ENCODE measurements around the gene ACOT7.

ACOT7 gene

DNA sequence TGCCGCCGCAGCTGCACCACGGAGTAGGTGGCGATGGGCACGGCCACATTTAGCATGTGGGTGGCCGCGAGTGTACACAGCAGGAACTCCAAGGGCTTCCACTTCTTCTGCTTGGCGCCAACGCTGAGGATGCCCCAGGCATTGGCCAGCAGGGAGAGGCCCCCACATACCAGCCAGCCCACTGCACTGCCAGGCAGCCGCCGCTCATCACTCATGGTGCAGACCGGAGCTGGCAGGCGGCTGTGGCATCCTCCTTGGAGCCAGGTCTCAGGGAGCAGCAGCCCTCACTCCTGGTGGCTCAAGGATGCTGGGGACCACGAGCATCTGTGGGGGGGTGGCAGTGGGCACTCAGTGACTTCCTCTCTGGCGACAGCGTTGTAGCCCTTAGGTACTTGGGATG lies 138.9 kb downstream of the ACOT7 start:
- TF ChIP-seq, protein P1, sequence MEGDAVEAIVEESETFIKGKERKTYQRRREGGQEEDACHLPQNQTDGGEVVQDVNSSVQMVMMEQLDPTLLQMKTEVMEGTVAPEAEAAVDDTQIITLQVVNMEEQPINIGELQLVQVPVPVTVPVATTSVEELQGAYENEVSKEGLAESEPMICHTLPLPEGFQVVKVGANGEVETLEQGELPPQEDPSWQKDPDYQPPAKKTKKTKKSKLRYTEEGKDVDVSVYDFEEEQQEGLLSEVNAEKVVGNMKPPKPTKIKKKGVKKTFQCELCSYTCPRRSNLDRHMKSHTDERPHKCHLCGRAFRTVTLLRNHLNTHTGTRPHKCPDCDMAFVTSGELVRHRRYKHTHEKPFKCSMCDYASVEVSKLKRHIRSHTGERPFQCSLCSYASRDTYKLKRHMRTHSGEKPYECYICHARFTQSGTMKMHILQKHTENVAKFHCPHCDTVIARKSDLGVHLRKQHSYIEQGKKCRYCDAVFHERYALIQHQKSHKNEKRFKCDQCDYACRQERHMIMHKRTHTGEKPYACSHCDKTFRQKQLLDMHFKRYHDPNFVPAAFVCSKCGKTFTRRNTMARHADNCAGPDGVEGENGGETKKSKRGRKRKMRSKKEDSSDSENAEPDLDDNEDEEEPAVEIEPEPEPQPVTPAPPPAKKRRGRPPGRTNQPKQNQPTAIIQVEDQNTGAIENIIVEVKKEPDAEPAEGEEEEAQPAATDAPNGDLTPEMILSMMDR (IDR thresholded peaks at IDR 0.05; ENCODE audit: low read depth, low read length) = no peak
- DNase-seq (ENCODE audit: extremely low read depth, low read depth) = no peak

DNA sequence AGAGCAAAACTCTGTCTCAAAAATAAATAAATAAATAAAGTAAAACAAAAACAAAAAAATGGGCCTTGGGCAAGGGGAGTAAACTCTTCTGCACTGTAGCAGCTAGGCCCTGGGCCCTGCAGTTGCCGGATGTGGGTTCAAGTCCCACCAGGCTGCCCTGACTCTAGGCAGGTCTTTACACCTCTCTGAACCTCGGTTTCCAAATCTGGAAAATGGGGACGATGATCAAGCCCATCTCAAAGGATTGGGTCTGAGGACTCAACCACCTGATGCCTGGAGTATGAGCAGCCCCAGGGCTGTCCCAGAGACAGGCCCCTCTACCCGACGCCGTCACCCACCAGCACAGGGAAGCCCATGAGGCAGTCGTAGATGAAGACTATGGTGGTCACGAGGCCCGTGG lies 140.2 kb downstream of the ACOT7 start:
- TF ChIP-seq, protein P1 (IDR thresholded peaks at IDR 0.05; ENCODE audit: low read depth, low read length) = no peak
- DNase-seq (ENCODE audit: extremely low read depth, low read depth) = no peak

DNA sequence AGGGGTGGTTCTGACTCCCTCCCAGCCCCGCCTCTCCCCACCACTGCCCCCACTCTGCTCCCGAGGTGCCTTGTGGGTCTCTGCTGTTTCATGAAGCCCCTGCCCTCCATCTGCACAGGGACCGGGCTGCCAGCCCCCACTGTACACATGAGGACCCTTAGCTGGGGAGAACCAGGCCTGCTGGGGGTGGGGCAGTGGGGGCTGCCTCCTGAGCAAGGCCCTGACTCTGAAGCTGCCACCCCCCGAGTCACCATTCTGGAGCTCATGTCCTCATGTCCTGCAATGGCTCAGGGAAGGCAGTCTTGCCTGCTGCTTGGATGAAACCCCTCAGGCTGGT lies 141.2 kb downstream of the ACOT7 start:
- TF ChIP-seq, protein P1 (IDR thresholded peaks at IDR 0.05; ENCODE audit: low read depth, low read length) = no peak
- no peak for DNase-seq (ENCODE audit: extremely low read depth, low read depth)

DNA sequence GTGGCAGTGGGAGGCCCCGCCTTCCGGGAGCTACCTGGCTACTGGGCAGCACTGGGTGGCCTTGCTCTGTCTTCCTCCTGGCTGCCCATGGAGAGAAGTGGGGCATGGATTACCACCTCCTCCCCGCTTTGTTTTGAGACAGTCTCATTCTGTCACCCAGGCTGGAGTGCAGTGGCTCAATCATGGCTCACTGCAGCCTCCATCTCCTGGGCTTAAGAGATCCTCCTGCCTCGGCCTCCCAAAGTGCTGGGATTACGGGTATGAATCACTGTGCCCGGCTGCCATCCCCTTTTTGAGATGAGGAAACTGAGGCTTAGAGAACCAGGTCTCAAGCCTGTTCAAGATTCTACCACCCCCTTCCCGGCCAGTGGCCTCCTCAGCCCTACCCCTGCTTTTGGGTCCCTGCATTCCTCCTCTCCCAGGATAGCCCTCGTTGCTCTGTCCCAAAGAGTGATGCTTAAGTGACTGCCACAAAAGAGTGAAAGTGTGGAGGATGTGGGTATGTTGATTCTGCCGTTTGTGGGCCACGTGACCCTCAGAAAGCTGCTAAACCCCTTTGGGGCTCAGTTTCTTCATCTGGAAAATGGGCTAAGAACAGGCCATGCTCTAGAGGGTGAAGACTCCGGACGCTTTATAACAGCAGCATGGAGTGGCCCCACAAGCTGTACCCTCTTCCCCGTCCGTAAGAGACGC lies 141.7 kb downstream of the ACOT7 start:
- no peak for DNase-seq (ENCODE audit: extremely low read depth, low read depth)
- TF ChIP-seq, protein P1 (IDR thresholded peaks at IDR 0.05; ENCODE audit: low read depth, low read length) = no peak

DNA sequence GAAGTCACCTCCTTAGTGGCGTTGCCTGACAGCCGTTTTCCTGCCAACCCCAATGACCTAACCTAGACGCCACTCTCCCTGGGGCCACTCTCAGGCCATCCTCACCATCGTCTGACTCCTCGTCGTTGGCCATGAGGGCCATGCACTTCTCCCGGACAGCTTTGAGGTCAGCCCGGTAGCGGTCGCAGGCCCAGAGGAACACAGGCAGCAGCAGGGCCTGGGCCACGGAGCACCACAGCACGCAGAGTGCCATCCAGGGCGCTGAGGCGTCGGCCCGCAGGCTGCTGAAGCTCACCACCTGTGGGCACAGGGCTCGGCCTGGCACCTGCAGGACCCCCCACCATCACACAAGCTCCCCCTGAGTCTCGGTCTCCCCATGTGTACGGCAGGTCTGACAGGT lies 142.3 kb downstream of the ACOT7 start:
- TF ChIP-seq, protein P1 (IDR thresholded peaks at IDR 0.05; ENCODE audit: low read depth, low read length) = no peak
- DNase-seq (ENCODE audit: extremely low read depth, low read depth) = no peak

DNA sequence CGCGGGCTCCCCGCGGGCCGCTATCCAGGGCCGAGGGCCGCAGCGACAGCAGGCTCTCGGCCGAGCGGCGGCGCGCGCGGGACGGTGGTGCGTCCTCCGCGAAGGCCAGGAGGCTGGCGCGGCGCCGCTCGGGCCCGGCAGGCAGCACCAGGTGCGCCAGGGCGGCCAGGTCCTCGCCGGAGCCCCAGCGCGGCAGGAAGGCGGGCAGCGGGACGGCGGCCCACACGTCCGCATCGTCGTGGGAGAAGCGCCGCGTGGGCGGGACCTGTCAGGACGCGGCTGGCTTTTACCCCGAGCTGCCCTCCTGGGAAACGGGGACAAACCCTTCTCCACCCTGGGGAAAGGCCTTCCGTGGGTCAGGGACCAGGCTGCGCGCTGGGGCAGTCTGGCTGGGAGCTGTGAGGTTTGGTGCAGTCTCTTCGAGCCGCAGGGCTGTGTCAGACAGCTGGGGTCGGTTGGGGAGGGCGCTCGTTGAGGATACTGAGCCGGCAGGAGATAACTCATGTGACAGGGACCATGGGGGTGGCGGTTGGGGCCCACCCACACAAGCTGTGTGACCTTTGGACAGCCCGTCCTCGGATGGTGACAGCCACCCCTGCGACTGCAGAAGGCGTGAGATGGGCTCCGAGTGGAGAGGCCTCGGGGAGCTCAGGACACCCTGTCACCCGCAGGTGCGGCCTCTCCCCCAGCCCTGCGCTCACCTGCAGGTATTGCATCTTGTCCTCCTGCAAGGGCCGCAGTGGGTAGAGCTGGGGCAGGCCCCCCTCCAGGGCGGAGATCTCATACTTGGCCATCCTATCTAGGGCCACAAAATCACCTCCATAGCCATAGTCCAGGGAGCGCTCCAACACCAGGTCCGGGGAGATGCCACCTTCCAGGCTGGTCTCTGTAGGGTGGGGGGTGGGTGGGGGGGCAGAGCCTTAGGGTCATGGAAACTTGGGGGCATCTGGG lies 143.6 kb downstream of the ACOT7 start:
- TF ChIP-seq, protein P1 (IDR thresholded peaks at IDR 0.05; ENCODE audit: low read depth, low read length) = no peak
- no peak for DNase-seq (ENCODE audit: extremely low read depth, low read depth)
